GM12878 (cell line): Measurements from ENCODE around the gene TBCCD1. TPM values are rescaled to one million over a fixed set of nuclear protein-coding genes. Genes with fewer than 3 reads are reported as not detected.

ENCODE experiments used
- ATAC-seq: fragments of 200-7000 bp; cut with Tn5 transposase; 3 replicates; pipeline ENCODE4 v1.9.1; 2020; ENCODE audit warnings: mild to moderate bottlenecking, moderate library complexity
- BruUV-seq: library from RNA; stranded (reverse); fragments of 400-500 nt; replicated peaks from 2 replicates; lab custom pipeline; 2021; lab: Mats Ljungman, UMichigan
- CTCF ChIA-PET: fragments of 300-600 bp; sonication (Branson Sonifier 250); formaldehyde crosslinking; extraction: SDS; loops from one replicate; lab custom pipeline; 2021; ENCODE audit warnings: inconsistent platforms; lab: Yijun Ruan, JAX
- POLR2A ChIA-PET: fragments of 350-600 bp; formaldehyde crosslinking; extraction: SDS; loops from one replicate; lab custom pipeline; 2021; ENCODE audit warnings: inconsistent platforms; lab: Charles Lee
- RAD21 ChIA-PET: fragments of 300-600 bp; sonication (Branson Sonifier 250); formaldehyde crosslinking; loops from one replicate; lab custom pipeline; 2023; ENCODE audit warnings: antibody characterized with exemption; ENCODE audit not compliant: unreplicated experiment; lab: Charles Lee
- SMC1A ChIA-PET: fragments of 300-600 bp; sonication (Branson Sonifier 250); formaldehyde crosslinking; loops from one replicate; lab custom pipeline; 2023; ENCODE audit not compliant: unreplicated experiment, uncharacterized antibody; lab: Charles Lee
- DNase-seq: peaks from one replicate; pipeline ENCODE4 v3.0.0-alpha.2; 2011; ENCODE audit warnings: low read depth, low spot score
- FAIRE-seq: peaks from 3 replicates; lab custom pipeline; 2011; peaks lifted over from hg19 to GRCh38; lab: Jason Lieb, UNC
- H2AFZ ChIP-seq: 2 replicates; pipeline ENCODE4 v1.6.0; 2011; ENCODE audit warnings: low read depth, low read length, control low read depth; ENCODE audit not compliant: control insufficient read depth
- H3K27ac ChIP-seq: 2 replicates; pipeline ENCODE4 v1.5.1; 2011; ENCODE audit warnings: control low read depth; ENCODE audit not compliant: control insufficient read depth, insufficient read depth
- H3K27me3 ChIP-seq, 2 experiments: replicated peaks in 1 of 2; 2 replicates each; pipeline versions ENCODE4 v1.6.0 to v1.6.1; 2011; ENCODE audit warnings: low read length in 1 of 2; ENCODE audit not compliant: control insufficient read depth in 2 of 2, insufficient read depth in 2 of 2
- H3K36me3 ChIP-seq, 2 experiments: 2 replicates each; pipeline ENCODE4 v1.5.1; 2011; ENCODE audit warnings: low read length in 1 of 2; ENCODE audit not compliant: control insufficient read depth in 2 of 2, insufficient read depth in 2 of 2
- H3K4me1 ChIP-seq: 2 replicates; pipeline ENCODE4 v1.6.1; 2011; ENCODE audit warnings: mild to moderate bottlenecking, low read length, moderate library complexity, mixed read lengths; ENCODE audit not compliant: control insufficient read depth, insufficient read depth
- H3K4me2 ChIP-seq: 2 replicates; pipeline ENCODE4 v1.6.0; 2011; ENCODE audit warnings: control low read depth; ENCODE audit not compliant: control insufficient read depth, insufficient read depth
- H3K4me3 ChIP-seq: fragments of 200-600 bp; sonication (generic); 2 replicates; pipeline ENCODE4 v1.5.1; 2016
- H3K79me2 ChIP-seq: 2 replicates; pipeline ENCODE4 v1.6.0; 2011; ENCODE audit warnings: low read length; ENCODE audit not compliant: control insufficient read depth, insufficient read depth
- H3K9ac ChIP-seq: 2 replicates; pipeline ENCODE4 v1.8.0; 2011; ENCODE audit warnings: low read length, control low read depth, mixed read lengths; ENCODE audit not compliant: control insufficient read depth, insufficient read depth
- H3K9me3 ChIP-seq: replicated peaks from 3 replicates; pipeline ENCODE4 v1.5.1; 2011; ENCODE audit warnings: mild to moderate bottlenecking, low read length; ENCODE audit not compliant: control insufficient read depth, insufficient read depth
- H4K20me1 ChIP-seq: 2 replicates; pipeline ENCODE4 v1.6.0; 2011; ENCODE audit not compliant: control insufficient read depth, insufficient read depth
- CHD1 ChIP-seq: IDR thresholded peaks from 2 replicates; pipeline ENCODE4 v1.6.1; 2012; ENCODE audit warnings: low read depth, low read length, improper control_type of control experiment
- HSF1 ChIP-seq: fragments of 150-350 bp; IDR thresholded peaks from 2 replicates; pipeline ENCODE4 v1.6.1; 2014; ENCODE audit warnings: mild to moderate bottlenecking, low read depth, low read length
- JUND ChIP-seq: IDR thresholded peaks from 2 replicates; pipeline ENCODE4 v1.6.1; 2012; ENCODE audit warnings: low read depth, mild to moderate bottlenecking, low read length, improper control_type of control experiment, moderate library complexity
- MTA2 ChIP-seq: fragments of 450-650 bp; IDR thresholded peaks from 2 replicates; pipeline ENCODE4 v1.6.1; 2016; ENCODE audit warnings: low read depth, mild to moderate bottlenecking, moderate library complexity
- NFXL1 ChIP-seq: fragments of 450-650 bp; IDR thresholded peaks from 2 replicates; pipeline ENCODE4 v1.6.1; 2017; ENCODE audit warnings: antibody characterized with exemption, mild to moderate bottlenecking, borderline replicate concordance
- NRF1 ChIP-seq: conservative IDR thresholded peaks from 2 replicates; pipeline ENCODE4 v1.6.1; 2011; ENCODE audit warnings: mild to moderate bottlenecking, low read depth, low read length, improper control_type of control experiment
- PRDM15 ChIP-seq: fragments of 450-650 bp; formaldehyde crosslinking; IDR thresholded peaks from 2 replicates; pipeline ENCODE4 v1.4.0; 2020; ENCODE audit warnings: mild to moderate bottlenecking, moderate library complexity
- ZNF217 ChIP-seq: fragments of 450-650 bp; IDR thresholded peaks from 2 replicates; pipeline ENCODE4 v1.6.1; 2017; ENCODE audit warnings: antibody characterized with exemption, mild to moderate bottlenecking
- WGBS: methylation state at CpG from one replicate; pipeline ENCODE4 v1.1.6; 2016; ENCODE audit warnings: low lambda C conversion rate; ENCODE audit not compliant: insufficient replicate concordance, insufficient coverage; ENCODE audit errors: missing lambda C conversion rate; 5-methylcytosine and 5-hydroxymethylcytosine counted together
- in situ Hi-C: fragments of 300-500 bp; cut with MboI; formaldehyde crosslinking; loops from 9 replicates; pipeline ENCODE4 v1.14.3; 2018; ENCODE audit warnings: mixed read lengths
- intact Hi-C: fragments of 100-400 bp; cut with micrococcal nuclease; formaldehyde crosslinking; loops from one replicate; pipeline ENCODE4 v1.14.2; 2022; ENCODE audit not compliant: unreplicated experiment
- polyA plus RNA-seq, 11 experiments: library from polyadenylated mRNA; depleted of rRNA in 4 of 11; unstranded in 6 of 11; stranded (reverse) in 5 of 11; fragments of >200 nt; fragmentation: Nextera tagmentation in 4 of 11; fragmentation: Illumina TruSeq in 1 of 11; extraction: Ambion mirVana in 4 of 11; extraction: Trizol in 1 of 11; gene quantifications; 1 replicate in 1 of 11; 2 replicates in 10 of 11; pipeline versions ENCODE4 v1.2.1 to v1.2.3, GENCODE V29; 2011 to 2016; ENCODE audit warnings: inconsistent platforms in 2 of 11, missing spikeins in 2 of 11, low read depth in 1 of 11
- total RNA-seq, 4 experiments: library from RNA; depleted of rRNA in 3 of 4; stranded (reverse); fragments of >200 nt in 3 of 4; fragmentation: Illumina TruSeq in 1 of 4; extraction: Trizol in 1 of 4; gene quantifications; 2 replicates each; pipeline versions ENCODE4 v1.2.1 to v1.2.3, GENCODE V29; 2013 to 2021
- TF ChIP-seq, protein P1 (sequence below): fragments of 450-650 bp; formaldehyde crosslinking; IDR thresholded peaks from 2 replicates; pipeline ENCODE4 v1.4.0; 2022; ENCODE audit warnings: mild to moderate bottlenecking, moderate library complexity
- TF ChIP-seq, protein P2 (sequence below): IDR thresholded peaks from 2 replicates; pipeline ENCODE4 v1.6.1; 2012; ENCODE audit warnings: low read length, inconsistent platforms

The TBCCD1 gene
- total and polyA plus RNA-seq, 10 of the 15 experiments (the other 5 are each of a cell fraction or from before 2014, with no cell fraction given) = 6.9 to 23.4 (median 14.7) TPM

DNA sequence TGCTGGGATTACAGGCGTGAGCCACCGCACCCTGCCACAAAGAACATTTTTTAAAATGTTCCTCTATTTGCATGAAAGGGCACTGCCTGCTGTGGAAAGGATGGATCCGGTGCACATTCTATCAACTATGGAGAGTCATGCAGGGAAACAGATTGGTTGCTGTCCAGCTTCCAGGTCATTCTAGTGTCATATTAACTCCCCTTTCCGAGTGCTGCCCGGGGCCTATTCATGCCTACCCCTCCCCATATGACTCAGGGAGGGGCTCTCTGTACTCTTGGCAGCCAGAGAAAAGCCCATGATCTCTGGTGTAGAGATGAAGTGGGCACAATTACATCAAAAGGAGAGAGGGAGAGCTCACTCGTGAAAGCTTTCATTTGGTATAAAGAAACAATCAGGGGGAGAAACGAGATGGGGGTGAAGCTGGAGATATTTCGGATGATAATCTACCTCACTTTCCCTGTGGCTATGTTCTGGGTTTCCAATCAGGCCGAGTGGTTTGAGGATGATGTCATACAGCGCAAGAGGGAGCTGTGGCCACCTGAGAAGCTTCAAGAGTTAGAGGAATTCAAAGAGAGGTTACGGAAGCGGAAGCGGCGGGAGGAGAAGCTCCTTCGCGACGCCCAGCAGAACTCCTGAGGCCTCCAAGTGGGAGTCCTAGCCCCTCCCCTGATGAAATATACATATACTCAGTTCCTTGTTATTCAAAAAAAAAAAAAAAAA, 29.6 kb upstream of the TBCCD1 start (continued):
- TF ChIP-seq HSF1 (no peak), NFXL1 (no peak), JUND (no peak)
- TF ChIP-seq, all 136 proteins: peak for 0

DNA sequence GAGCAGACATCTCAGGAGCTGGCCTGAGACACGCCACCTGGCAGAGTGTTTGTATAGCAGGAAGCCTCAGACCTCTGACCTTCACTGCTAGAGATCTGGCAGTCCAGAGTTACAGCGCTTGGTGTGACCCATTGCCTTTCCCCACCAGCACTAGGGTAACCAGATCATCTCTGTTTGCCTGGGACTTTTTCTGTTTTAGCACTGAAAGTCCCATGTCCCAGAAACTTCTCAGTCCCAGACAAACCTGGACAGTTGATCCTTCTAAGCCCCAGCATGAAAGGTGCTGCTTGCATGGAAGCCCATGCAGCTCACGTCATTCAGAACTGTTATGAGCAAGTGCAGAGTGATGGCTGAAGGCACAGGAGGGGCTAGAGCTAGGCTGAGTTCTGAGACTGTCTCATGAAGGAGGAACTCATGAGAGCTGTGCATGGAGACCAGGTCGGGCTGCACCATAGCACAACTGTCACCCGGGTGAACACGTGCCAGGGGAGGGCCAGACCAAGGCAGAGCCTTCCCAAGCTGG, 27.5 kb upstream of the TBCCD1 start:
- intact Hi-C loops = no loop called here
- Histone ChIP-seq H3K27ac (no peak overlapping the region), H3K36me3 (no peaks in the 10 kb centered on the region), H3K9me3 (no peaks in the 10 kb centered on the region), H3K4me1 (no peaks in the 10 kb centered on the region), H3K4me3 (no peak overlapping the region), H4K20me1 (no peaks in the 10 kb centered on the region), H3K4me2 (no peak overlapping the region), H3K9ac (no peak overlapping the region), H2AFZ (no peak overlapping the region), H3K27me3 (peaks cover 0 to 2% of the 10 kb centered on the region in 2 experiments; a peak in 1 of 4 replicates), H3K79me2 (no peaks in the 10 kb centered on the region)
- POLR2A ChIA-PET = no interaction called here
- ATAC-seq (peak; percentile 39; the same call in 2 of the 3 replicates), FAIRE-seq (no peak), DNase-seq (no peak)
- no TSS peak for BruUV-seq
- SMC1A ChIA-PET = no interaction called here
- CTCF ChIA-PET = interaction anchor here (1.5 kb wide), 1 partner anchor 20 kb away, joined by 5 read pairs; no protein-coding TSS in a partner anchor
- RAD21 ChIA-PET = interaction anchor here (0.5 kb wide), 1 partner anchor 949 kb away, joined by 3 read pairs; no protein-coding TSS in a partner anchor
- WGBS = 57% methylated on average over 6 of the region's 6 CpGs
- in situ Hi-C loops = no loop called here
- TF ChIP-seq ZNF217 (no peak), NRF1 (no peak), CHD1 (no peak), PRDM15 (CRISPR knock-in tag) (no peak), MTA2 (no peak)
- TF ChIP-seq, protein P1, sequence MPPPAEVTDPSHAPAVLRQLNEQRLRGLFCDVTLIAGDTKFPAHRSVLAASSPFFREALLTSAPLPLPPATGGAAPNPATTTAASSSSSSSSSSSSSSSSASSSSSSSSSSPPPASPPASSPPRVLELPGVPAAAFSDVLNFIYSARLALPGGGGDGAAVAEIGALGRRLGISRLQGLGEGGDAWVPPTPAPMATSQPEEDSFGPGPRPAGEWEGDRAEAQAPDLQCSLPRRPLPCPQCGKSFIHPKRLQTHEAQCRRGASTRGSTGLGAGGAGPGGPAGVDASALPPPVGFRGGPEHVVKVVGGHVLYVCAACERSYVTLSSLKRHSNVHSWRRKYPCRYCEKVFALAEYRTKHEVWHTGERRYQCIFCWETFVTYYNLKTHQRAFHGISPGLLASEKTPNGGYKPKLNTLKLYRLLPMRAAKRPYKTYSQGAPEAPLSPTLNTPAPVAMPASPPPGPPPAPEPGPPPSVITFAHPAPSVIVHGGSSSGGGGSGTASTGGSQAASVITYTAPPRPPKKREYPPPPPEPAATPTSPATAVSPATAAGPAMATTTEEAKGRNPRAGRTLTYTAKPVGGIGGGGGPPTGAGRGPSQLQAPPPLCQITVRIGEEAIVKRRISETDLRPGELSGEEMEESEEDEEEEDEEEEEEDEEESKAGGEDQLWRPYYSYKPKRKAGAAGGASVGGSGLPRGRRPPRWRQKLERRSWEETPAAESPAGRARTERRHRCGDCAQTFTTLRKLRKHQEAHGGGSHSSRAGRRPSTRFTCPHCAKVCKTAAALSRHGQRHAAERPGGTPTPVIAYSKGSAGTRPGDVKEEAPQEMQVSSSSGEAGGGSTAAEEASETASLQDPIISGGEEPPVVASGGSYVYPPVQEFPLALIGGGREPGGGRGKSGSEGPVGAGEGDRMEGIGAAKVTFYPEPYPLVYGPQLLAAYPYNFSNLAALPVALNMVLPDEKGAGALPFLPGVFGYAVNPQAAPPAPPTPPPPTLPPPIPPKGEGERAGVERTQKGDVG (CRISPR knock-in tag) = no peak
- TF ChIP-seq, protein P2, sequence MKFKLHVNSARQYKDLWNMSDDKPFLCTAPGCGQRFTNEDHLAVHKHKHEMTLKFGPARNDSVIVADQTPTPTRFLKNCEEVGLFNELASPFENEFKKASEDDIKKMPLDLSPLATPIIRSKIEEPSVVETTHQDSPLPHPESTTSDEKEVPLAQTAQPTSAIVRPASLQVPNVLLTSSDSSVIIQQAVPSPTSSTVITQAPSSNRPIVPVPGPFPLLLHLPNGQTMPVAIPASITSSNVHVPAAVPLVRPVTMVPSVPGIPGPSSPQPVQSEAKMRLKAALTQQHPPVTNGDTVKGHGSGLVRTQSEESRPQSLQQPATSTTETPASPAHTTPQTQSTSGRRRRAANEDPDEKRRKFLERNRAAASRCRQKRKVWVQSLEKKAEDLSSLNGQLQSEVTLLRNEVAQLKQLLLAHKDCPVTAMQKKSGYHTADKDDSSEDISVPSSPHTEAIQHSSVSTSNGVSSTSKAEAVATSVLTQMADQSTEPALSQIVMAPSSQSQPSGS = no peak
